GM21367 (cell line): ENCODE data around the gene DNASE1L3.

Source experiments
- ATAC-seq: cut with Tn5 transposase; IDR thresholded peaks from one replicate; pipeline ENCODE4 v1.9.1; 2021; ENCODE audit not compliant: unreplicated experiment

The DNASE1L3 gene

DNA sequence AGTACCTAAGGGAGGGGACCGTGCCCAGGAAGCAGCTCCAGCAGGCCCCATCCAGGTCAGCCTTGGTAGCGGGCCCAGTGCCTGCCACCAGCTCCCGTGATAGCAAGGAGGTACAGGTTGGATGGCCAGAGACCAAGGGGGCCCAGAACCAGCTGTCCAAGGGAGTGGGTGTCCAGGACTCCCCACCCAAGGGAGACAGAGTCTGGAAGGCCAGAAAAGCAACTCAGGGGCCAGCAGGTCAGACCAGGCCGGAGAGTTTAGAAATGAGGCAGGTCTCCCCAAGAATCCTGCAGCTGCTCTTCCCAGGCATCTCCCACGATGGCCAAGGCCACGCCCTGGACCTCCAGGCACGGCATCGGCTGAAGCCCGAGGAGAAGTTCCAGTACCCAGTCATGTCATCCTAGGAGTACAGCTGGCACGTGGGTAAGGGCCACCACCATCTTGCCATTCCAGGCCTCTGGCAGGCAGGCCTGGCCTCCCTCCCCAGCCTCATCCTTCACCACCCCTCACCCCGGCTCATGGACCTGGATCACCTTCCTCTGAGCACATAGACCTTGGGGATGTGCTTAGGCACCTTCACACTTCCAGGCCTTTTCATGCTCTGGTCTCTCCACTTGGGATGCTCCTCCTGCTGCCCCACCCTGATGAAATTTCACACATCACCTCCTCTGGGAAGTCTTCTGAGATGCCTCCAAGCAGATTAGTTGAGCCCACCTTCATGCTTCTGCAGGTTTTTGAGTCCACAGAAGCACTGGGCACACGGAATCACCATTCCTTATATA is 30.5 kb downstream of the DNASE1L3 start:
- ATAC-seq: no peak

DNA sequence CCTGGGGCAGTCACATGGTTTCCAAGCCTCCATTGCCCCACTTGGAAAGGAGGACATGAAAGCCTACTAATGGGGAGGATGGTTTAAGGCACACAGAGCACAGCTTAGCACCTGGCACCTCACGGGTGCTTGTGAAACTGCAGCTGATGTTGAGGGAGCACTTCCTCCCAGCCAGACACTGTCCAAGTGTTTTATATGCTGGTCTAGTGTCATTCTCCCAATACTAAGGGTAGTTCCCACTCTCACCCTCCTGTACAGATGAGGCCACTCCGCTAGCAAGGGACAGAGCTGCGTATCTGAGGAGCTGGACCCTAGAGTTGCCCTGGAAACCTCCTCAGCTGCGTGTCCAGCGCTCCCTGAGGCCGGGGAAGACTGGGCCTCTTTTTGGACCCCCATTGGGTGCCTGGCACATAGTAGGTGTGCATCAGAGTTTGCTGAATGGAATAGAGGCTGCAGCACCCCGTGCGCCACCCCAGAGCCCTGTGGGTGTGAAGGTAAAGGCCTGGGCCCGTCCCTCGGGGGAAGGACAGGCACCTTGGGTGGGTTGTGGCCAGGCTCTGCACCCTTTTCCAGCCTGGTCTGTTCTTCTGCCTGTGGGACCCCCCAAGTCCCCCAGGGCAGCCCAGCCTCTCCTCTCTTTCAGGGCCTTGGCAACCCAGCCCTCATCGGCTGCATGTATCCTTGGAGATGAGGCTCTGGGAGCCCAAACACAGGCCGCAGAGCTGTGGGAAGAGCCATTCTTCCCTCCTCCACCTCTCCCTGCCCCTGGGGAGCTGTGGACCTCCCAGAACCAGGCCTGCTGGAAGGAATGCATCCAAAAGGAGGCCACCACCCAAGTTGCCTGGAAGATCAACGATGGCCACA is 31.3 kb downstream of the DNASE1L3 start:
- ATAC-seq: no peak

DNA sequence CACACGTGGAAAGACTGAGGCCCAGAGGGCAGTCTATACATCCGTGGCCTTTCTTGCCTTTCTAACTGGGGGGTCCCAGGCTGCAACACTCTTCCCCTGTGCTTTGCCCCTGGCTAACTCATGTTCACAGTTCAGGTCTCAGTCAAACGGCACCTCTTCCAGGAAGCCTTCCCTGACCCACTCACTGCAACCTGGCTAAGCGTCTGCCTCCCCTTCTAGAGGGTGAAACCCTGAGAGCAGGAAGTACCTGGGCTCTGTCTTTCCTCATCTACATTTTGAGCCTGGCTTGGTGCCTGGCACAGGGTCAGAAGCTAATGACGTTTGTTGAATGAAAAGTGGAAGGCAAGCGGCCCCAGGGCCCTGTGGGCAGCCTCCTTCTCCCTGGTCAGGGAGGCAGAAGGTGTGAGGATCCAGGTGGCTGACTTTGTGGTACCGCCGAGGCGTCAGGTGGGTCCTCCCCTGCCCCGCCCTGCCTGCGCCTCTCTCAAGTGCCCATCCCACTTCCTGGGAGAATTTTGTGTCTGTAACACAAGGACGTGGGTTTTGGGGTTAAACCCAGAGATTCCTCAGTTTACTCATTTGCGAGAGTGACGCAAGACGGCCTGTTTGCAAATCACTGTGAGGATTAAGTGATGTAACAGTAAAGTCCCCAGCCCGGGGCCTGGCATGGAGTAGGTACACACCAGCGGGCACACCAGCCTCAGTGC is 32.1 kb downstream of the DNASE1L3 start:
- ATAC-seq: no peak

GRCh38 chr3:58177747-58178527 is 32.8 kb downstream of the DNASE1L3 start:
- peak; percentile 76 for ATAC-seq

GRCh38 chr3:58176827-58177489 is 33.8 kb downstream of the DNASE1L3 start:
- ATAC-seq: no peak

GRCh38 chr3:58176185-58176530 is 34.6 kb downstream of the DNASE1L3 start:
- no peak for ATAC-seq

DNA sequence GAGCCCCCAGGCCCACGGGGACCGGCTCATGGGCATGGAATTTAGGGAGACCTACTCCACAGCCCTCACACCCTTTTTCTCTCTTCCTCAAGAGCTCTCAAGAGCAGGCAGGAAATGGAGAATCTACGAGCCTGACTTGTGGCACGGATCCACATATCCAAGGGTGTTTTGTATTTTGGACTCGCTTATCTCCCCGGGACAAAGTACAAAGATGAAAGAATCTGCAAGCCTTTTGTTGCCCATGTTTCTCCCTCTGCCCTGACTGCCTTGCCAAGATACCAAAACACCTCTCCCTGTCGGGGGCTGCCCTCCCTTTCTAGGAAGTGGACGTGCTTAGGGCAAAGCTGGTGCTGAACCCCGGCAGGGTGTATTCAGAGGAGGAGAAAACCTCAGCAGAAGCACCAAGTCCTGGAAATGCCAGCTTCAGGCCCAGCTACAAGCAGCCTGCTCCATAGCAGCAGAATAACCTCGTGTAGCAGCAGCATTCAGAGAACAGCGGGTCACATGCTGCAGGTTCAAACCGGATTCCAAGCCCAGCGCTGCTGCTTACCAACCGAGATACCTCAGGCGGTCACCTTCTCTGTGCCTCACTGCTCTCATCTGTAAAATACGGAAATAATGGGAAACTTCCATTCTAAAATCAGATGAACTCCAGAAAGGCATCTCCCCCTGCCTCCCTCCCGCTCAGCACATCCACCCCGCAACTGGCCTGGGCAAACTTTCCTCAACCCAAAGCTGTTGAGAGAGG is 35.2 kb downstream of the DNASE1L3 start:
- no peak for ATAC-seq

DNA sequence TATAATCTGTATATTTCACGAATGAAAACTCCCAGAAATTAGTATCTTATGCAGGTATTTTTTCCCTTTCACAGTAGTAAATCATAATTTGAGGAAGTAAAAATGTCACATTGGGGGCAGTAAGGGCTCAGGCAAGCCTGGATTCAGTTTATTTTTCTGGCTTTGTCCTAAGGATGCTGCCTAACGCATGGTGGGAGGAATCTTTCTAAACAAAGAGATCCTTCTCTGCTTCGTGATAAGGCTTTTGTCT is 35.7 kb downstream of the DNASE1L3 start:
- ATAC-seq: no peak

GRCh38 chr3:58173669-58174398 is 36.9 kb downstream of the DNASE1L3 start:
- no peak for ATAC-seq

DNA sequence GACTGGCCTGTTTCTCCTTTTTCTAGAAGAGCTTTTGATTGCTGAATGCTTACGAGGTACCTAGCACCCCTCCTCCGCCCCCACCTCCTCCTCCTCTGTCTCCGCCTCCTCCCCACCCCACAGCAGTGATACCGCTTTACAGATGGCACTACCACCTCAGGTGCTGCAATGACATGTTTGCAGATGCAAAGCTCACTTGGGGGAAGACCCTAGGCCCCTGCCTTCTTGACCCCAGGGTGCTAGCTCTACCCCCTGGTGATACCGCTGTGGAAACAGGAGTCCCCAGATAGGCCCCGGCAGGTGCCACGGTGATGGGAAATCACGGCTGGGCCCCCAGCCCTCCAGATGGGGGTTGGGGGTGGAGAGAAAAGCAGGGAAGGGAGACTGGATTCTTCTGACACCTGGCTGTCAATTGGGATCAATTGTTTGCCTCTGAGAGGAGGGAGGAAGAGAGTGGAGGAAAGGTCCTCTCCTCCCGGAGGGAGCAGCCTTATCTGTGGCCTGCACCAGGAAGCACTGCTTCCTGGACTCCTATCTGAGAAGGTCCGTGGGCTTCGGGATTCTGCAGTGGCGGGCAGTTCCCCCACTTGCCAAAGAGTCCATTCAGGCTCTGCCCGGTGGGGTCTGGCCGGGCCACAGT is 37.6 kb downstream of the DNASE1L3 start:
- ATAC-seq: no peak

DNA sequence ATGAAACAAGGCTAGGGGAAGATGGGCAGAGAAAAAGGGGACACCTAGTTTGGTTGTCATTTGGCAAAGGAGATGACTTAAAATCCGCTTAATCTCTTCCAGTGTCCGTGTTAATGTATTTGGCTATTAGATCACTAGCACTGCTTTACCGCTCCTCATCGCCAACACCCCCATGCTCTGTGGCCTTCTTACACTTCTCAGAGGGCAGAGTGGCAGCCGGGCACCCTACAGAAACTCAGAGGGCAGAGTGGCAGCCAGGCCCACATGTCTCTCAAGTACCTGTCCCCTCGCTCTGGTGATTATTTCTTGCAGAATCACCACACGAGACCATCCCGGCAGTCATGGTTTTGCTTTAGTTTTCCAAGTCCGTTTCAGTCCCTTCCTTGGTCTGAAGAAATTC is 39.6 kb downstream of the DNASE1L3 start:
- ATAC-seq: no peak

DNA sequence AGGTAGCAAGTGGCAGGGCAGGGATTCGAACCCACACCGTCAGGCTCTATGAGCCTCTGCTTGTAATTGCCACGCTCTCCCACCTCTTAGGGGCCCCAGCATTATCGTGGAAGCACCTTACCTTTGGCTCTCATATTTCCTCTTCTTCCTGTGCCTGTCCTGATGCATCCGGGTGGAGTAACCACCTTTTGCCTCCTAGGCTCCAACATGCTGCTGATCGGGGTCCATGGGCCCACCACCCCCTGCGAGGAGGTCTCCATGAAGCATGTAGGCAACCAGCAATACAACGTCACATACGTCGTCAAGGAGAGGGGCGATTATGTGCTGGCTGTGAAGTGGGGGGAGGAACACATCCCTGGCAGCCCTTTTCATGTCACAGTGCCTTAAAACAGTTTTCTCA is 40.4 kb downstream of the DNASE1L3 start:
- ATAC-seq: no peak

DNA sequence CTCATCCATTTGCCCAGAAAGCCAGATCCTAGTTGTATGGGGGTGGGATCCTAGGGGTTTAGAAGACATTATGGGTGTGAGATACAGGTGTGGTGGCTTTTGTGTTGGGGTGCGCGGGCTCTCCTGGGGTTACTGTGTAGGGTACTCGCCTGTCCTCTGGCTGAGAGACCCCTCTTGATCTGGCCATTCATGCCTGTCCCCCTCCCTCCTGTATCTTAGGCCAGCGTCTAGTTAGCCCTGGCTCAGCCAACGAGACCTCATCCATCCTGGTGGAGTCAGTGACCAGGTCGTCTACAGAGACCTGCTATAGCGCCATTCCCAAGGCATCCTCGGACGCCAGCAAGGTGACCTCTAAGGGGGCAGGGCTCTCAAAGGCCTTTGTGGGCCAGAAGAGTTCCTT is 41.4 kb downstream of the DNASE1L3 start:
- no peak for ATAC-seq

GRCh38 chr3:58168498-58168897 is 42.3 kb downstream of the DNASE1L3 start:
- no peak for ATAC-seq

GRCh38 chr3:58167431-58168351 is 43.1 kb downstream of the DNASE1L3 start:
- ATAC-seq: no peak

DNA sequence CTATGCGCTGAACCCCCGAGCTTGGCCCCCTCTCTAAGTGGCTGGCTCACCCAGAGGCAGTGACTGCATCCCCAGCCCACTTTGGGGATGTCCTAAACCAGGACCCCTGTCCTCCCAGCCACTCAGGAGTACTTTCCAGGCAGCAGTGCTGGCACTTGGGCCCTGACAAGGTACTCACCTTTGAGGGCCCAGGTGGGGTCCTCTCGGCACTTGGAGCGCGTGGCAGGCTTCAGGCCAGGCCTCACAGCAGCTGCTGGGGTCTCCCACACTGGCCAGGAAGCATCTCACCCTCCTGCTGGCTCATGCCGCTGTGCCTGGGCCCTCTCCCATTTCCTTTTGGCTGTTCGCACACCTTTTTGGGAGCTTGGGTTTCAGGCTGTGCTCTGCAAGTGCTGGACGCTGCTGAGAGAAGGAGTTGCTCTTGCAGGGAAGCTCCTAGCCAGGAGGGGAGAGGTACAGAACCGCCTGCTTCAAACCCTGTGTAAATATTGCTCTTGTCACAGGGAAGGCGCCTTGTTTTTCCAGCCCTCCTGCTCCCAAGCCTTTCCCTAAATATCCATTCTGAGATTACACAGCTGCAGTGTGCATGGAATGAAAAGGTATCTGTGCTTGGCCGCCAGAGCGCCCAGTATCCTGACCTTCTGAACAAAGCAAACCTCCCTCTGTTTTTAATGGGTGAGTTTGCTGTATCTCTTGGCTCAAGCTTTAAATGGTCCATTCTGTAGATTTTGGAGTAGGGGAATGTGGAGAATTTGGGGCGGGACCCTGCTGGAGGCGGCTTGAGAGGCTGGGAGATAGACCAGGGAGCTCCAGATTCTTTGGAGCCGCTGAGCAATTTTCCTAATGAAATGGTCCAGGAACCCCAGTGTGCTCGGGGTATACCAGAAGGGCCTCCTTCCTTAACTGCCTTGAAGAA is 45.6 kb downstream of the DNASE1L3 start:
- no peak for ATAC-seq
